ENCODE measurements around the gene HSD17B8.

Gene HSD17B8

GRCh38 chr6:33199687-33200218, 4.7 kb upstream of the HSD17B8 start:
- H3K27me3 ChIP-seq (ENCODE audit: insufficient read depth, poor library complexity, severe bottlenecking), result no peaks in the 10 kb centered on the region
- TF ChIP-seq GABPA (IDR thresholded peaks at IDR 0.05; ENCODE audit: low read depth), result no peak
- TF ChIP-seq POLR2AphosphoS5 (IDR thresholded peaks at IDR 0.05; ENCODE audit: low read depth), result no peak
- TF ChIP-seq, protein P1, sequence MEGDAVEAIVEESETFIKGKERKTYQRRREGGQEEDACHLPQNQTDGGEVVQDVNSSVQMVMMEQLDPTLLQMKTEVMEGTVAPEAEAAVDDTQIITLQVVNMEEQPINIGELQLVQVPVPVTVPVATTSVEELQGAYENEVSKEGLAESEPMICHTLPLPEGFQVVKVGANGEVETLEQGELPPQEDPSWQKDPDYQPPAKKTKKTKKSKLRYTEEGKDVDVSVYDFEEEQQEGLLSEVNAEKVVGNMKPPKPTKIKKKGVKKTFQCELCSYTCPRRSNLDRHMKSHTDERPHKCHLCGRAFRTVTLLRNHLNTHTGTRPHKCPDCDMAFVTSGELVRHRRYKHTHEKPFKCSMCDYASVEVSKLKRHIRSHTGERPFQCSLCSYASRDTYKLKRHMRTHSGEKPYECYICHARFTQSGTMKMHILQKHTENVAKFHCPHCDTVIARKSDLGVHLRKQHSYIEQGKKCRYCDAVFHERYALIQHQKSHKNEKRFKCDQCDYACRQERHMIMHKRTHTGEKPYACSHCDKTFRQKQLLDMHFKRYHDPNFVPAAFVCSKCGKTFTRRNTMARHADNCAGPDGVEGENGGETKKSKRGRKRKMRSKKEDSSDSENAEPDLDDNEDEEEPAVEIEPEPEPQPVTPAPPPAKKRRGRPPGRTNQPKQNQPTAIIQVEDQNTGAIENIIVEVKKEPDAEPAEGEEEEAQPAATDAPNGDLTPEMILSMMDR (IDR thresholded peaks at IDR 0.05; ENCODE audit: insufficient read depth, low read length), result no peak
- TF ChIP-seq, protein P2, sequence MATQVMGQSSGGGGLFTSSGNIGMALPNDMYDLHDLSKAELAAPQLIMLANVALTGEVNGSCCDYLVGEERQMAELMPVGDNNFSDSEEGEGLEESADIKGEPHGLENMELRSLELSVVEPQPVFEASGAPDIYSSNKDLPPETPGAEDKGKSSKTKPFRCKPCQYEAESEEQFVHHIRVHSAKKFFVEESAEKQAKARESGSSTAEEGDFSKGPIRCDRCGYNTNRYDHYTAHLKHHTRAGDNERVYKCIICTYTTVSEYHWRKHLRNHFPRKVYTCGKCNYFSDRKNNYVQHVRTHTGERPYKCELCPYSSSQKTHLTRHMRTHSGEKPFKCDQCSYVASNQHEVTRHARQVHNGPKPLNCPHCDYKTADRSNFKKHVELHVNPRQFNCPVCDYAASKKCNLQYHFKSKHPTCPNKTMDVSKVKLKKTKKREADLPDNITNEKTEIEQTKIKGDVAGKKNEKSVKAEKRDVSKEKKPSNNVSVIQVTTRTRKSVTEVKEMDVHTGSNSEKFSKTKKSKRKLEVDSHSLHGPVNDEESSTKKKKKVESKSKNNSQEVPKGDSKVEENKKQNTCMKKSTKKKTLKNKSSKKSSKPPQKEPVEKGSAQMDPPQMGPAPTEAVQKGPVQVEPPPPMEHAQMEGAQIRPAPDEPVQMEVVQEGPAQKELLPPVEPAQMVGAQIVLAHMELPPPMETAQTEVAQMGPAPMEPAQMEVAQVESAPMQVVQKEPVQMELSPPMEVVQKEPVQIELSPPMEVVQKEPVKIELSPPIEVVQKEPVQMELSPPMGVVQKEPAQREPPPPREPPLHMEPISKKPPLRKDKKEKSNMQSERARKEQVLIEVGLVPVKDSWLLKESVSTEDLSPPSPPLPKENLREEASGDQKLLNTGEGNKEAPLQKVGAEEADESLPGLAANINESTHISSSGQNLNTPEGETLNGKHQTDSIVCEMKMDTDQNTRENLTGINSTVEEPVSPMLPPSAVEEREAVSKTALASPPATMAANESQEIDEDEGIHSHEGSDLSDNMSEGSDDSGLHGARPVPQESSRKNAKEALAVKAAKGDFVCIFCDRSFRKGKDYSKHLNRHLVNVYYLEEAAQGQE (IDR thresholded peaks at IDR 0.05; ENCODE audit: insufficient replicate concordance, low read depth), result no peak
- TF ChIP-seq SPI1 (IDR thresholded peaks at IDR 0.05; ENCODE audit: borderline replicate concordance, low read depth), result no peak; the same call in 1 of the 2 replicates
- peak overlapping the region; percentile 68 for H3K4me3 ChIP-seq (replicated peaks; ENCODE audit: insufficient read depth, low read length)
- DNase-seq (ENCODE audit: low read depth in 1 of 2, low spot score in 1 of 2), result peak; percentile 78 to 85
- H3K27ac ChIP-seq (replicated peaks), result peak overlapping the region; percentile 97

- Histone ChIP-seq H3K27me3 (ENCODE audit: insufficient read depth, poor library complexity, severe bottlenecking) (no peaks in the 10 kb centered on the region), H3K27ac (replicated peaks) (peak within 1 kb of the TSS; percentile 97), H3K4me3 (replicated peaks; ENCODE audit: insufficient read depth, low read length) (peak within 1 kb of the TSS; percentile 68)
- TF ChIP-seq POLR2AphosphoS5 (IDR thresholded peaks at IDR 0.05; ENCODE audit: low read depth) (peak; percentile 86), SPI1 (IDR thresholded peaks at IDR 0.05; ENCODE audit: borderline replicate concordance, low read depth) (peak; percentile 58; the same call in 1 of the 2 replicates), GABPA (IDR thresholded peaks at IDR 0.05; ENCODE audit: low read depth) (peak; percentile 19)
- TF ChIP-seq, protein P2 (IDR thresholded peaks at IDR 0.05; ENCODE audit: insufficient replicate concordance, low read depth), result peak; percentile 78
- TF ChIP-seq, protein P1 (IDR thresholded peaks at IDR 0.05; ENCODE audit: insufficient read depth, low read length), result no peak
- peak; percentile 93 to 99 for DNase-seq (ENCODE audit: low read depth in 1 of 2, low spot score in 1 of 2)
Measured at GRCh38 chr6:33200219-33201146, 4.0 kb upstream of the HSD17B8 start, which contains the start of the genes RXRB and SLC39A7. TSS of gene RXRB (minus strand) at chr6:33200665. CDS start at chr6:33200476, 189 bp downstream. TSS of gene SLC39A7 (plus strand) at chr6:33200867. CDS start at chr6:33201246, 379 bp downstream.

DNA sequence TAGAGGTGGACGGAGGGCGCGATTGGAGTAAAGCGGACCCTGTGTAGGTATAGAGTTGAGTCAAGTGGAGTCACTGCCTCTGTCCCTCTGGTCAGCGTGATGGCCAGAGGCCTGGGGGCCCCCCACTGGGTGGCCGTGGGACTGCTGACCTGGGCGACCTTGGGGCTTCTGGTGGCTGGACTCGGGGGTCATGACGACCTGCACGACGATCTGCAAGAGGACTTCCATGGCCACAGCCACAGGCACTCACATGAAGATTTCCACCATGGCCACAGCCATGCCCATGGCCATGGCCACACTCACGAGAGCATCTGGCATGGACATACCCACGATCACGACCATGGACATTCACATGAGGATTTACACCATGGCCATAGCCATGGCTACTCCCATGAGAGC, 3.3 kb upstream of the HSD17B8 start:
- TF ChIP-seq SPI1 (IDR thresholded peaks at IDR 0.05; ENCODE audit: borderline replicate concordance, low read depth), result no peak
- Histone ChIP-seq H3K27ac (replicated peaks) (peak overlapping the region; percentile 97), H3K4me3 (replicated peaks; ENCODE audit: insufficient read depth, low read length) (peak overlapping the region; percentile 68), H3K27me3 (ENCODE audit: insufficient read depth, poor library complexity, severe bottlenecking) (no peaks in the 10 kb centered on the region)
- DNase-seq (ENCODE audit: low read depth in 1 of 2, low spot score in 1 of 2), result no peak

DNA sequence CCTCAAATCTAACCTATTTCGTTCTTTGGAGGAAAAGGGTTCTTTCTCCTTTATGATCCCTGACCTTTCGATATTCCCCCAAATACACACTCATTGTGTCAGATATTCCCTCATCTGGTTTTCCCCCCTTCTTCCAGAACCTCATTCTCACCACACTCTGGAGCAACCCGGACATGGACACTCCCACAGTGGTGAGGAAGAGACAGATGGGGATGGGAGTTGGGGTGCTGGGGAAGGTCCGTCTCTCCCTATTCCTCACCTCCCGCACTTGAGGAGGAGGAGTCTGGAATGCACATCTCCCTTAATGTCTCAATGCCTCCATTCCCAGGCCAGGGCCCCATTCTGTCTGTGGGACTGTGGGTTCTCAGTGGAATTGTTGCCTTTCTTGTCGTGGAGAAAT, 2.5 kb upstream of the HSD17B8 start:
- TF ChIP-seq, protein P1 (IDR thresholded peaks at IDR 0.05; ENCODE audit: insufficient read depth, low read length), result no peak
- TF ChIP-seq GABPA (IDR thresholded peaks at IDR 0.05; ENCODE audit: low read depth) (no peak), SPI1 (IDR thresholded peaks at IDR 0.05; ENCODE audit: borderline replicate concordance, low read depth) (no peak), POLR2AphosphoS5 (IDR thresholded peaks at IDR 0.05; ENCODE audit: low read depth) (no peak)
- TF ChIP-seq, protein P2 (IDR thresholded peaks at IDR 0.05; ENCODE audit: insufficient replicate concordance, low read depth), result no peak
- Histone ChIP-seq H3K27ac (replicated peaks) (no peak overlapping the region; the same call in 1 of the 2 replicates), H3K4me3 (replicated peaks; ENCODE audit: insufficient read depth, low read length) (peak overlapping the region; percentile 68), H3K27me3 (ENCODE audit: insufficient read depth, poor library complexity, severe bottlenecking) (no peaks in the 10 kb centered on the region)
- no peak for DNase-seq (ENCODE audit: low read depth in 1 of 2, low spot score in 1 of 2)
